Adrenal gland (tissue), 5 donors: ENCODE data around the gene LRRC15.

Source experiments
- POLR2A ChIP-seq, 2 donors: fragments of 450-650 bp; IDR thresholded peaks; one replicate each; pipeline ENCODE4 v1.6.1; 2017; ENCODE audit warnings: antibody characterized with exemption in 2 of 2, mild to moderate bottlenecking in 2 of 2, moderate library complexity in 1 of 2
- TF ChIP-seq, protein P1 (sequence below), 6 experiments: fragments of 450-650 bp in 4 of 6; fragments of 200-600 bp in 2 of 6; sonication (generic) in 1 of 6; IDR thresholded peaks; 1 replicate in 5 of 6; 2 replicates in 1 of 6; pipeline versions ENCODE4 v1.5.1 to v1.8.0; 2016 to 2021; ENCODE audit warnings: antibody characterized with exemption in 6 of 6, mild to moderate bottlenecking in 2 of 6, moderate library complexity in 1 of 6
- donor health status: DM: no; HTN: no; CAD: no.

DNA sequence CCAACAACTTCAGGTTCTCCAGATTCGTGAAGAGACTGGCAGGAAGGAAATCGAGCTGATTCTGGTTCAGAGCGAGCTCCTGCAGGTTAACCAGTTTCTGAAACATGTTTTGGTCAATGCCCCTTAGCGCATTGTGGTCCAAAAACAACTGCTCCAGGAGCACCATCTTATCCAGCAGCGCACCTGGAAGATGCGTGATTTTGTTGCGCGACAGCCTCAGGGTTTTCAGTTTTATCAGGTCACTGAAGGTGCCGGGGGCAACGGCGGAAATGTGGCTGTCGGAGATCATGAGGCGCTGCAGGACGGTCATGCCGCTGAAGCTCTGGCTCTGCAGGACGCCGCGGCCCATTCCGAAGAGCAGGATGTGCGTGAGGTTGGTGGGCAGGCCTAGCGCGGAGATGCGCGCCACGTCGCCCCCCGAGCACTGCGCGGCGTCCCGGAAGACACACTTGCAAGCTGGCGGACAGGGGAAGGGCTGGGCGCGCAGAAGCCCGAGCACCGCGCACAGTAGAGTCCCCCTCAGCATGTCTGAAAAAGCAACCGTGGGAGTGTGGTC is 28.3 kb upstream of the LRRC15 start:
- TF ChIP-seq, protein P1, sequence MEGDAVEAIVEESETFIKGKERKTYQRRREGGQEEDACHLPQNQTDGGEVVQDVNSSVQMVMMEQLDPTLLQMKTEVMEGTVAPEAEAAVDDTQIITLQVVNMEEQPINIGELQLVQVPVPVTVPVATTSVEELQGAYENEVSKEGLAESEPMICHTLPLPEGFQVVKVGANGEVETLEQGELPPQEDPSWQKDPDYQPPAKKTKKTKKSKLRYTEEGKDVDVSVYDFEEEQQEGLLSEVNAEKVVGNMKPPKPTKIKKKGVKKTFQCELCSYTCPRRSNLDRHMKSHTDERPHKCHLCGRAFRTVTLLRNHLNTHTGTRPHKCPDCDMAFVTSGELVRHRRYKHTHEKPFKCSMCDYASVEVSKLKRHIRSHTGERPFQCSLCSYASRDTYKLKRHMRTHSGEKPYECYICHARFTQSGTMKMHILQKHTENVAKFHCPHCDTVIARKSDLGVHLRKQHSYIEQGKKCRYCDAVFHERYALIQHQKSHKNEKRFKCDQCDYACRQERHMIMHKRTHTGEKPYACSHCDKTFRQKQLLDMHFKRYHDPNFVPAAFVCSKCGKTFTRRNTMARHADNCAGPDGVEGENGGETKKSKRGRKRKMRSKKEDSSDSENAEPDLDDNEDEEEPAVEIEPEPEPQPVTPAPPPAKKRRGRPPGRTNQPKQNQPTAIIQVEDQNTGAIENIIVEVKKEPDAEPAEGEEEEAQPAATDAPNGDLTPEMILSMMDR (IDR thresholded peaks at IDR 0.05) = no peak
- no peak for TF ChIP-seq POLR2A (IDR thresholded peaks at IDR 0.05)
